HG03432 (cell line): ENCODE measurements around the gene MFRP.

Source experiments
- ATAC-seq: cut with Tn5 transposase; IDR thresholded peaks from one replicate; pipeline ENCODE4 v1.9.1; 2021; ENCODE audit warnings: mild to moderate bottlenecking, moderate library complexity; ENCODE audit not compliant: unreplicated experiment

MFRP gene

DNA sequence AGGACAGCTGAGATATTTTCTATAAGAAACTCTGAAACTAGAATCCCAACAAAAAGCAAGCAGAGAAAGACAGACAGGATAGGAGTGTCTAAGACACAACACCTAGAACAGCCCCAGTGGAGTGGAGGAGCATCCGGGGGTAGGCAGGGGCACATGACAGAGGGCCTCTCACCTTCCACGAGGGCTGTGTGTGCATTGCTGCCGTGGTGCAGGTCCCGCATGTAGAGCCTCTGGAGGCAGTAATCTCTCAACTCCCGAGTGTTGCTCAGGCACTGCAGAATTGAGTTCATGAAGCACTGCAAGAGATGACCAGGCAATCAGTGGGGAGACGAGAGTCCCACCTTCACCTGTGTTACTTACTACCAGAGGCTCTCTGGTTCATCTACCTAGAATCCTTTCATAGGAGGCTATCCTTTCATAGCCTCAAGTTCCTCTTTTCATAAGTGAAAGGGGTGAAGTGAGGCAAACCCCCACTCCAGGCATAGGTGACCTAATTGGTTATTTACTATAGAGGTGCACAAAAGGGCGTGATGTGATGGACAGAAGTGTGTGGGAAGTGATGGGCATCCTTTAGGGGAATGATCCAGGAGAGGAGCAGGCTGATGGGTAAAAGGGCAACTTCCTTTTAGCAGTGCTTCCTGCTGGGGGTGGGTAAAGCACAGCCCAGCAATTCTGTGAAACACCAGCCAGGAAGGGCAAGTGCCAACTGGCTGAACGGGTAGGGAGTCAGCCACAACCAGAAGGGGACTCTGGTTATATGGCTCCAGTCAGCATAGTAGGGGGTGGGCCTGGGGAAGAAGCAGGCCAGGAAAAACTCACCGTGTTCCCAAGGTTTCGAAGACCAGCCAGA, 13.1 kb upstream of the MFRP start:
- ATAC-seq, result no peak

DNA sequence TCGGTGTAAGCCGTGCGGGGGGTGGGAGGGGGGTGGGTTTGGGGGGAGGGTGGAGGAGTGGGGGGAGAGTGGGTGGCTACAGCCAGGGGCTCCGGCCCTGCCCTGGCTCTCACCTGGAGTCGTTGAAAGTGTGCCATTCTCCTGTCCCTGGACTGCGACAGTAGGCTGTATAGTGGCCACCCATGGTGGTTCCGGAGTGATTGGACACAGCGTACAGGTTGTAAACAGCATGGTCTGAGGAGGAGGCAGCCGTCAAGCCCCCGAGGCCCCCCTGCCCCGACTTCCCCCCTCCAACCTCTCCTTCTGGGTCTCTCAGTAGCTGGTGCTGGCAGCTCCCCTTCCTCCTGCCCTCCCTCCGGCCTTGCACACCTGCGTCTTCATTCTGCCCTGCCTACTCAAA, 10.6 kb upstream of the MFRP start:
- ATAC-seq, result no peak

DNA sequence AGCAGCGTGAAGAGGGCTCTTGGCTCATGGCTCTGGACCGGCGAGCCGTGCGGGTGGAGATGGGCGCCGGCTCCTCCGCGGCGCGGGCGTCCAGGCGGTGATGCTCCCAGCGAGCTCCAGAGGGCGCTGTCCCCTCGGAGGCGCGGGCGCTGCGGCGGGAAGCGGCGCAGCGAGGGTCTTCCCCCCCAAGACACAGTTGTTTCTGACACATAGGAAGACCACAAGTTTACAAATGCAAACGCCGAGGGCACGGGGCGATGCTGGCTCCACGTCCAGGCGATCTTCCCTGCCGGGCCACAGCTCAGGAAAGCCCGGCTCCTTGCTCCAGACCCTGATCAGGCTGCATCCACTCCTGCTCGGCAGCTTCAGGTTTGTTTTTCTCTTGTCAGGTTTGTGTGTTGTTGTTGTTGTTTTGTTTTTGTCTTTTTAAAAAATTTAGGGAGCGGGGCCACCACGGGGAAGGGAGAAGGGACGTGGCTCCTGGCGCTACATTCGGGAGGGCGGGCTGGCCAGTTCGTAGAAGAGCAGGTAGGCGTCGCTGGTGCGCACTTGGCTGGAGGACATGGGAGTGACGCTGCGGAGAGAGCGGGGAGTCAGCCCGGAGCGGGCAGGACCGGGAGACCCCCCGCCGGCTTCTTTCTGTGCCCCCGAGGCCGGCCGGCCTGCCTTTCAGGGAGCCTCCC, 10.0 kb upstream of the MFRP start:
- ATAC-seq, result peak; percentile 78

- ATAC-seq, result no peak
Observed at GRCh38 chr11:119355091-119355843, 8.8 kb upstream of the MFRP start.

DNA sequence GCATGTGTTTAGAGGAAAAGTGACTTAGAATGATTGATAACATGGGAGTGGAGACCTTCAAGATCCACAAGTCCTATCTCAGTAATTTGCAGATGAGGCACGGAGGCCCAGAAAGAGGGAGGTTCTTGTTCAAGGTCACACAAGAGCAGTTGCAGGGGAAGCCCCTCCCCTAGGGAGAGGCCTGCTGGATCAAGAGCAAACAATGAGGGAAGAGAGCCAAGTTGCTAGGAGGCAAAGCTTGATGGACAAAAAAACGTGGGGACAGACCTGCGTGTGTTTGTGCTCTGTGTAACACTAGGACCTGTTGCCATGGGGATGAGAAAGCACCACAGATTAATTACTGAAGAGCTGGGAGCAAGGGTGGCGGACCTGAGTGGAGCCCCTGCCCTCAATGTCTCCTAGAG, 6.4 kb upstream of the MFRP start:
- no peak for ATAC-seq

- ATAC-seq, result no peak
Observed at GRCh38 chr11:119351232-119351631, 4.7 kb upstream of the MFRP start.

DNA sequence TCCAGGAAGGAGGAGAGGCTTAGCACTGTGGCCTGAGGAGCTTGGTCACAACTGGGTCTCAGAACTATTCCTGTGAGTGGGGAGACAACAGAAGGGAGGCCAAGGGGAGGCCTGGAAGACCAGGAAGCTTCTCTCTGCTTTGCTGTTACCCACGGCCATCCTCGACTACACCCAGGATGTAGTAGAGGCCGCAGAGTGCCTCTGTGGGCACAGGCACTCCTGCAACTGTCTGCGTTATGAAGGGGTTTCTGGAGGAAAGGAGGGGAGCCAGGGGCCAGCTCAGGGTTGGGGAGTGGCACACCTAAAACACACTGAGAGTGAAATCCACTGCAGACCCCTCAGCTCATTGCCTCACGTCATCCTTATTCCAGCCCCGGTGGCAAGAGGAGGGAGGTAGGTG, 3.8 kb upstream of the MFRP start:
- ATAC-seq, result no peak

DNA sequence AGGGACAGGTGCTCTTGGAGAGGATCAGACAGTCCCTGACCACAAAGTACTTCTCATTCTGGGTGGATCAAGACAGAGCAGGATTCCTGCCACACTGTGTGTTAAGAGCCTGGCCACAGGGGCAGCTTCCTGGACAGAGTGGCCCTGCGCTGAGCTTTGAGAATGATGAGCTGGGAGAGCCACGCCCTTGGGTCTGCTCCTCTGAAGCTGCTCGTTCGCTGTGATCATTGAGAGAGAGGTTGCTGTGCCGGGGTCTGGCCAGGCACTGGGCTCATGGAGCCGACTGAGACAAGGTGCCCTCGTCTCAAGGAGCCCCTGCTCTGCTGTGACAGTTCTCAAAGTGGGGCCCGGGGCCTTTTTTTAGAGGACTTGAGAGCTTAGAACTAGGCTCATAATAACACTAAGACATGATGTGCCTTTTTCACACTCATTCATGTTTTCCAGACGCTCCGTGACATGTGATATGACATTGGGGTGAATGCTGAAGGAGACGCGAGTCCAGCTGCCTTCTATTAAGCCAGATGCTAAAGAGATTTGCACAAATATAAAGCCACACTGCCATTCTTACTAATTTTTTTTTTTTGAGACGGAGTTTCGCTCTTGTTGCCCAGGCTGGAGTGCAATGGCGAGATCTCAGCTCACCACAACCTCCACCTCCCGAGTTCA, 1.6 kb upstream of the MFRP start:
- ATAC-seq, result no peak

GRCh38 chr11:119347242-119347641, 737 bp upstream of the MFRP start:
- no peak for ATAC-seq

DNA sequence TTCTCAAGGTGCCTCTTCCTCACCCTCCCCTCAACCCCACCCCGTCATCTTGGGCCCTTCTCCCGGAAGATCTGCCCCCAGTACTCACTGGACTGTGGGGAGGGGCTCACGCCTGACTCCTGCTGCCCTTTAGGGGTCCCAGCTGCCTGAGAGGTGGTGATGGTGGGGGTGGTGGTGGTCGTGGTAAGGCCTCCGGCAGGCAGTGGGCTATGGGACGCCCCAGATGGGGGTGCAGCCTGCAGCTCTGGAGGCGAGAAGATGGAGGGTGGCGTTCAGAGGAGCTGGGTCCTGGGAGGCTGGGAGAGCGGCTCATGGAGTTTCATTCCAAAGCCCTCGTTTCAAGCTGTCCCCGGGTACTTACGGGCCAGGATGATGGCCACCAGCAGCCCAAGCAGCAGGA, 820 bp downstream of the MFRP start:
- no peak for ATAC-seq

DNA sequence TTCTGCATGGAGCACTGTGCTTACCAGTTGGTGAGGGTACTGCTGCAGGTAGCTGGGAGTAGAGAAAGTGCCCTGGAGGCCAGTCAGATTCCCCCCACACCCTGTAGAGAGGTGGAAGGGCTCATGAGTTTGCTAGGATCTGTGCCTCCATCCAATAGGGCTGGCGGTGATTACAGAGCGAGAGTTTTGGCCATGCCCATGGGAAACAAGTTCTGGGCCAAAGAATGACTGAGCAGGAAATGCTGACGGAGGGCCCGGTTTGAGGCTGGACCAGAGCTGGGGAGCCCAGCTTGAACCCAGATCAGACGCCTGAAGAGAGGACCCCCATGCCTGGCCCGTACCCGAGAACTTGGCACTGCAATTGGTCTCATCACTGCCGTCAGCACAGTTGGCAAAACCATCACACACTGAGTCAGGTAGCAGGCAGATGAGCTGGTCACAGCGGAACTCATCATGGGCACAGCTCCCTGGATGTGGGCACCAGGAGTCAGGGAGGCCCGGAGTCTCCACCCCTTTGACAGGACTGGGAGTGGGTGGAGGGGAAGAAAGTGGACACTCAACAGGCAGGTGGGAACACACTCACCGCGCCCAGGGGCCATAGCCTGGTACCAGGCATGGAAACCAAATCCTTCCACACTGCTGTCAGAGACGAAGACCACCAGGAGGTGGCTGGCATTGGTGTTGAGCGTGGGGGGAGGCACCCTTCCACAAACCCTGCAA, 2.1 kb downstream of the MFRP start:
- no peak for ATAC-seq

DNA sequence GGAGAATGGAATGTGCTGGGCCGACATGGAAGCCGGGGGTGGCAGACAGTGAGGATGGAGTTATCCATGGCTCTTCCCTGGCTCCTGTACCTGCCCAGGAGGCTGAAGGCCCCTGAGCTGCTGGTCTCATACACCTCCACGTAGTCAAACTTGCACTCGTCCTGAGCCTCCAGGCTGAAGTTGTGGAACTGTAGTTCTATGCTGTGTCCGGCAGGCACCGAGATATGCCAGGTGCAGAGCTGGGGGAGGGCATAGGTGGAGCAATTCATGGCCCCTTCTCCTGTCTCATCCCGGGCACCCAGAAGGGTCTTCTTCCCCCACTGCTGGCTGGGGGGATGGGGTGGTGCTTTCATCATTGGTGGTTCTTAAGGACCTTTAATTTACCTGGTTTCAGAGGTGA, 2.8 kb downstream of the MFRP start:
- ATAC-seq, result no peak

GRCh38 chr11:119342362-119343130, 4.0 kb downstream of the MFRP start:
- no peak for ATAC-seq

GRCh38 chr11:119342023-119342300, 4.5 kb downstream of the MFRP start:
- no peak for ATAC-seq

GRCh38 chr11:119341222-119342022, 5.1 kb downstream of the MFRP start:
- no peak for ATAC-seq

GRCh38 chr11:119340335-119341221, 5.9 kb downstream of the MFRP start, which contains the start of gene C1QTNF5:
C1QTNF5 (minus strand) TSS chr11:119340883; CDS start chr11:119340397, 486 bp downstream.
- no peak for ATAC-seq

DNA sequence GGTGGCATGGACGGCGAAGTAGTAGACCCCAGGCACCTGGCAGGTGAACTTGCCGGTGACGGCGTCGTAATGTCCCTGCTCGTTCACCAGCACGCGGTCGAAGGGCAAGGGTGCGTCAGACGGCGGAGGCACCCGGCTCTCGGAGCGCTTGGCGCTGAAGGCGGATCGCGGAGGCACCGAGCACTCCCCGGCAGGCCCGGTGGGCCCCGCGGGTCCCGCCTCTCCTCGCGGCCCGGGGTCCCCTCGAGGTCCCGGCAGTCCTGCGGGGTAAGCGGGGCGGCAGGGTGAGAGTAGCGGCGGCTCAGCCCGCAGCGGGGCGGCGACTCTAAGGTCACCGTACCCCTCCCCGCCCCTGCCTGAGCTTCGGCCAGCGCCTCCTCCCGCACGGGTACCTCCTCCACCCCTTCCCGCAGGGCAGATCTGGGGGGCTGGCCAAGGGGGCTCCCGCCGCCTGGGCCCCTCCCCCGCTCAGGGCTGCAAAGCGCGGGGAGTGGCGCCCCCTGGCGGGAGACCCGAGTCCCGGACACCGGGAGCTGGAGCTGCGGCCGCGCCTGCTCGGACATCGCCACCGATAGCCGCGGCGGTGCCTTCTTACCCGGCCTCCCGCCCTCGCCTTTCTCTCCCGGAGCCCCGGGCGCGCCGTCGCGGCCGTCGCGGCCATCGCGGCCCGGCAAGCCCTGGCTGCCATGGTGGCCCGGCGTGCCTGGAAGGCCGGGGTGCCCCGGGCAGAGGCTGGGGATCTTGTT, 6.7 kb downstream of the MFRP start:
- no peak for ATAC-seq
